ENCODE measurements around the gene NXN.
A peak's percentile ranks its signal among the peaks of the same experiment; 100 is the strongest.

NXN gene

DNA sequence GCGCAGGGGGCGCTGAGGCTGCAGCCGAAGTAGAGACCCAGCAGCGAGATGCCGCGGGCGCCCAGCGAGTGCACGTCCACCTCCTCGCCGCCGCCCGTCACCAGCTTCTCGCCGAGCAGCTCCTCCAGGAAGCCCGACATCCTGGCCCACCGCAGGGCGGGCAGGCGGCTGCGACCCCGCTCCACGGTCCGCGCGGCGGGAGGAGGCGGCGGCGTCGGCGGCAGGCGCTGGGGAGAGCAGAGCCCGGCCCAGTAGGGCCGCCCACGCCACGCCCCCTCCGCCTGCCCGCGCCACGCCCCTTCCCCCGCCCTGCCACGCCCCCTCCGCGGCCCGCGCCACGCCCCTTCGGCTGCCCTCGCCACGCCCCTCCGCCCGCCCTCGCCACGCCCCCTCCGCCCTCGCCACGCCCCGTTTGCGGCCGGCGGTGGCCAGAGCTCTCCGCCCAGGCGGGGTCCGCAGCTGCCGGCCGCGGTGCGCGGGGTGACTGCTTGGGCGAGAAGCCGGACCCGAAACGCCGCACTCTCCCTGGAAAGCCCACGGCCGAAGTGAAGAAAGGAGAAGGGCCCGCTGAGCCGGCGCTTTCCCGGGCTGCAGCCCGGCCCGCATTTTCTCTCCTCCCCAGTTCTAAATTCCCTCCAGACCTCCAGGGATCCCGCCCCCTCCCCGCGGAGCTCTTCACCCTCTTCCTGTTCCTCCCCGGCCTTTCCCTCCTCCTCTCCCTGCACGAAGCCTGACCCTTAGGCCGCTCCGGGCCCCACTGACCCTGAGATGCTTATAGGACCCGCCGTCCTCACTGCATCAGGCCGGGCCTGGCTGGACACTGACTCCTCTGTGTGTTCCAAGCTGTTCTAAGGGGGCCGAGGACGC, at the start of gene NXN:
TSS of gene NXN (minus strand) at position 238 of the 867 bp plus-strand sequence.
- peak; percentile 91 for DNase-seq

DNA sequence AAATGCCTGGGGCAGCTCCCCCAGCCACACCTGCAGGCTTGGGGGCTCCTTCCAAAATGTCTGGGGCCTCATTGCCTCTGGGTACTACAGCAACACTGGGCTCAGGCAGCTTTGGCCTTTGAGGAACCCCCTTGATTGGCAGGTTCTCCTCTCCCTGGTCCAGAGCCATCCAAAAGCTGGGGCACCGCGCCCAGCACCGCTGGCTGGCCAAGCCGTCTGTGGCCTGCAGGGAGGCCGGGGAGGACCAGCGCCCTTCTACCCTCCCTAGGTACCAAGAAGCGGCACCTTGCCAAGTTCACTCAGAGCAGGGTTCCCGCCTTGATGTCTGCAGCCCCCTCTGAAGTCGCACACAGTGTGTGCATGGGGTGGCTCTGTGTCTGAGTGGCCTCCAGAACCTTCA, 47.5 kb upstream of the NXN start:
- DNase-seq: no peak

DNA sequence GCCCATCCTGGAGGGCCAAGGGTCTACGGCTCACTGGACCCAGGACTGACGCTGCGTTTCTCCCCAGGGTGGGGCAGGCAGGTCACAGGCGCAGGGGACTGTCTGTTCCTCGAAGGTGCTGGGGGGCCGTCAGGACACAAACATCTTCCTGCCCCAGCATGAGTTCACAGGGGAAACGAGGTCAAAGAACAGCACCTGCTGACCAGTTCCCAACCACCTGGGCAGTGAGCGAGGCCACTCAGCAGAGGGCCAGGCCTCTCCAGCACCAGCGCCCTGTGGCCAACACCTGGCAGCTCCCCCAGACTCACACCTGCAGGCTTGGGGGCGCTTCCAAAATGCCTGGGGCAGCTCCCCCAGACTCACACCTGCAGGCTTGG, 47.0 kb upstream of the NXN start:
- no peak for DNase-seq

DNA sequence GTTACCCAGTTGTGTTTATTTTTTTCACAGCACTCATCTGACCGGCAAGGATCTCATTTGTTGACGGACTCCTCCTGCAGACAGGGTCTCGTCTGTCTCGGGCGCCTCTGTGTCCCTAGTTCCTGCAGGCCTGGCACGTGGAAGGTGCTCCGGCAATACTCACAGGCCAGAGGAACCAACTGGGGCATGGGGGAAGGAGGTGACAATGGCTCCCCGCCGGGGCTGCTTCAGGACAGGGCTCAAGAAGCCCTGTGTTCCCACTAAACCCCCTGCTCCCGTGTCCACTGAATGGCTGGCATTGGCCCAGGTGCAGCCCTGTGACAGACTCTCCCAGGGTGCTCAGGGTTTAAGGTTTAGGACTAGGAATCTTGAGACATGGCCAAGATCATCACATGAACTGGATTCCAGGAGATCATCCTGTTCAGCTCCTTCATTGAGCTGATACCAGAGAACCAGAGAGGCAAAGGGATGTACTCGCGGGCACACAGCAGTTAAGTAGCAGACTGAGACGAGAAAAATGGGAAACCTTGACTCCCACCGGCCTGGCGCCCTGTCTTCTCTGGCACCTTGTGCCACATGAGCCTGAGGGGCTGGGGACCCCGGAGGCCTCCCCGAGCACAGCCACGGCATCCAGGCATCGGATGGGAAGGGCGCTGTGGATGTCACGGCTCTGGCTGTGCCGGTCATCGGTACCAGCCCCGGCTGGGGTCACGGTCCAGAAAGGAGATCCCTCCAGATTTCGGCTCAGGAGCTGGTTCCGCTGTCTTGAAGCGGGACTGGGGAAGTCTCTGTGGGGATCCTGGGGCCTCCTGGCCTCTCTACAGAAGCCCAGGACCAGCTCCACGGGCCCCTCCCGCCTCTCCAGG, 46.4 kb upstream of the NXN start:
- no peak for DNase-seq

DNA sequence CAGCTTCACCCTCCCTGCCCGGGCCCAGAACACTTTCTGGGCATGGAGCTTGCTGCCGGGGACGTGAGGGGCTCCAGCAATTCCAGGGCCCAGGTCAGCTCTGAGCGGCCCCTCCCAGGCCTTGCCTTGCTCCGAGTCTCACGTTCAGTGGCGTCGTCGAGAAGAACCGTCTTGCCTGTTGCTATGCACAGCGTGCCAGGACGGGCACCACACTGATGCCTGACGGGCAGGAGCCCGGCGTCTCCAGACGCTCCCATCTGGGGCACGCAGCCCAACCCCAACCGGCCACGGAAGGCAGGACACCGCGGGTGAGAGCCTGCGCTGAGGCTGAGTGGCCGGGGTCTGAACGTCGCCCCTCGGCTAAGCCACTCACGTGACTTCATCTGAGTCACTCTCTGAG, 44.5 kb upstream of the NXN start:
- DNase-seq: no peak

DNA sequence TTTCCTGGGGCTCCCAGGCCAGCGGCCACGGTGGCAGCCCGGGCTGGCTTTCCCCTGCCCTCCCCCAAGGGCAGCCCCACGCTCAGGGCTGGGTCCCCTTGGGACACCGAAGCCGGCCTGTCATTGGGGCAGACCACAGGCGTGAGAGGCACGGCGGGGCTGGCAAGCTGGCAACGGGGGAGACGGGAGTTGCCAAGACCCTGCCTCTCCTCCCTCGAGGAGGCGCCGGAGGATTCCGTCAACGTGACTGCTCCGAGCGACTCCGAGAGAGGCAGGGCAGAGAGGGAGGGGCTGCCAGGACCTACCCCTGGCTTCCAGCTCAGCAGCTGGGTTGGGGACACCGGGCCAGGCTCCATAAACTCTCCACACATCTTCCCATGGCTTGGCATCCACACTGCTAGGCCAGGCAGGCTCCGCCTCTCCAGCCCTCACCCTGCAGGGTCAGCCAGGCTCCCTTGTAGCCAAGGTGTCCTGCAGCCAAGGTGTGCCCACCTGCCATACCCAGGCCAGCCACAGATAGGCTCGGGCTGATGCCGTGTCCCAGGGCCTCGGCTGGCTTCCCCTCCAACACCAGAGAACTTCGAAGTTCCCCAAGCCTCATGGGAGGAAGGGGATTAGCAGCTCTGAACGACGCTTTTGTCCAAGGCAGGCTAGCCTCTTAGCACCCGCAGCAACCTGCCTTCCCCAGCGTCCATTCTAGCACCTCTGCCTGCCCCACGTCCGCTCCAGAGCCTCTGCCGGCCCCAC, 42.9 kb upstream of the NXN start:
- no peak for DNase-seq

DNA sequence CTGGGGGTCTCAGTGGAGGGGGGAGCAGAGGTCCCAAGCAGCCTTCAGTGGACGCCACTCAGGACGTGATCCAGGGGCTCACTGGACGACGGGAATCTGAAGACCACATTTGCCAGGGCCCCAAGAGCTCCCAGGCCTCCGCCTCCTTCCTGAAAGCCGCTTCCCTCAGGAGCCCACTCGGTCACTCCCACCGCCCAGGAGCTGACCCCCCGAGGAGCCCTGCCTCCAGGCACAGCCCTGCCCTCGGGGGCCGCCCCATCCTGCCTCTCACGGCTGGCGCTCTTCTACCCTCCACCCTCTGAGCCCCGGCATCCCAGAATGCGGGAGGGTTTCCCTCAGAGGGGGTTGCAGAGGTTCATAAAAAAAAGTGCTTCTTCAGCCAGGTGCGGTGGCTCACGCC, 41.6 kb upstream of the NXN start:
- no peak for DNase-seq

DNA sequence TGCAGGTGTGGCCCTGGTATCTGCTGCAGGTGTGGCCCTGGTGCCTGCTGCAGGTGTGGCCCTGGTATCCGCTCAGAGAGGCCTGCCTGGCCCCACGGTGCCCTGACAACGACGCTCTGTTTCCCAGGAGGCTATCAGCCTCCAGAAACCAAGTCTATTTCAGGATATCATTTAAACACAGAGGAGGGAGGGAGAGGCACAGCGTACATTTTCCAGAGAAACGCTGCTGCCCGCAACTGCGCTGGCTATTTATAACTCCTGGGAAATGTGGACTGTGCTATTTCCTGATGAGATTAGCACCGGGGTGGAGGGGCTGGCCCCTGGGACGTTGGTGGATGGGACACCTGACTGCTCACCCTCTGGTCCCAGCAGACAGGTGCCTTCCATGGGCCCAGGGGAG, 39.9 kb upstream of the NXN start:
- no peak for DNase-seq

DNA sequence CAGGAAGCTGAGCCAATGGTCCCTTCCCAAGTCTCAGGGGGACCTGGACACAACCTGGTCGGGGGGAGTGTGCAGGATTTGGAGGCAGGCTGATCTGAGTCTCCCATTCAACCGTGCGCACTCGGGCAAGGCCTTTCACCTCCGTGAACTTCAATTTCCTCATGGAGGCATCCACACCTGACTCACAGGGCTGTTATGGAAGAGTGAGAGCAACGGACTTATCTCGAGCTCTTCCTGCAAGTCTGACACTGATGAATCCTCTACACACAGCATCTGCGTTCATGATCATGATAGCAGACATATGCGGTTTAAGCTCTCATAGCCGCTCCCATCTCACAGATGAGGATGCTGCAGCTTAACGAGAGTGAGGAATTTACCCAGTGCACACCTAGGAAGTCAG, 39.0 kb upstream of the NXN start:
- no peak for DNase-seq

DNA sequence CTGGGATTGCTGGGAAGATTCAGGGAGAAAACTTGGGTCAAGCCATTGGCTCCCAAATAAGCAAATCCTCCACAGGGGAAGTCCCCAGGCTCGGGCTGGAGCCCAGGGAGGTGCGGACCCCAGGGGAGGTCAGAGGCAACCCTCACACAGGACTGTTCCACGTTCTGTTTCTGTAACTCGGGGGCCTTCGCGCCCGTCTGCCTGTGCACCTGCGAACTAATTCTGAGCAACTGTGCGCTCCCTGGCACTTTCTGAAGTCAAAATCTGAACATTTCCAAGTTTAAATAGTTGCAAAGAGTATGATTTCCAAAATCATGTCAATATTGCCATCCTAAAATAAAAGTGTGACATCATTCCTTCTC, 34.1 kb upstream of the NXN start:
- no peak for DNase-seq

DNA sequence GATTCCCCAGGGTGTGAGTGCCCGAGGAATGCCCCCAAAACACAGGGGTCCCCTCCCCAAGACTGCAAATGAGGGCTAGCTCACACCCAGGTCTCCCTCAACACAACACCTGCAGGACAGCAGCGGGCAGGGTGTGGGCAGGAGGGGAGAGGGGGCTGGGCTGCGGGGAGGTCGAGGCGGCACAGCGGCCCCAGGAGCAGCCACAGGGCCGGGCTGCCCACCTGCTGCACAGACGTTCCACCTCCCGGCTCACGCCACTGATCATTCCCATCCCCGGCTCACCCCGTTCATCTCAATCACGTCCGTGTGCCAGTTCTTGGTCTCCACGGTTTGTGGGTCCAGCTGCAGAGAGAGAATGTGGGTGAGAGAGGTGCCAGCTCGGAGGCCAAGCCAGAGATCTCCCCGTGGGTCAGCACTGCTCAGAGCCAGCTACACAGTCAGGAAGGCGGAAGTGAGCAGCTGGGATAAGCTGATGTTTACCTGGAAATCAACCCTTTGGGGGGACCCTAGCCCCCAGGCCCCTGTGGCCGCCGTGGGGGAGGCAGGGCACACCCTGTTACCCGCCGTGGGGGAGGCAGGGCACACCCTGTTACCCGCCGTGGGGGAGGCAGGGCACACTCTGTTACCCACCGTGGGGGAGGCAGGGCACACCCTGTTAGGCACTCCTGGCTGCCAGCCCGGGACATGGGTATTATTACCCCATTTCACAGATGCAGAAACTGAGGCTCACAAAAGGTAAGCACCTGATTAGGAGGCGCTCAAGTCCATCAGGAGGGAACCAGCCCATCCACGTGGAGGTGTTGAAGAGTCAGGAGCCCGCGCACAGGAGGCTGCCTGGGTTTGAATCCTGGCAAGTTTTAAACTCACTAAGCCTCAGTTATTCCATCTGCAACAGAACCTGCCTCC, 33.5 kb upstream of the NXN start:
- no peak for DNase-seq

DNA sequence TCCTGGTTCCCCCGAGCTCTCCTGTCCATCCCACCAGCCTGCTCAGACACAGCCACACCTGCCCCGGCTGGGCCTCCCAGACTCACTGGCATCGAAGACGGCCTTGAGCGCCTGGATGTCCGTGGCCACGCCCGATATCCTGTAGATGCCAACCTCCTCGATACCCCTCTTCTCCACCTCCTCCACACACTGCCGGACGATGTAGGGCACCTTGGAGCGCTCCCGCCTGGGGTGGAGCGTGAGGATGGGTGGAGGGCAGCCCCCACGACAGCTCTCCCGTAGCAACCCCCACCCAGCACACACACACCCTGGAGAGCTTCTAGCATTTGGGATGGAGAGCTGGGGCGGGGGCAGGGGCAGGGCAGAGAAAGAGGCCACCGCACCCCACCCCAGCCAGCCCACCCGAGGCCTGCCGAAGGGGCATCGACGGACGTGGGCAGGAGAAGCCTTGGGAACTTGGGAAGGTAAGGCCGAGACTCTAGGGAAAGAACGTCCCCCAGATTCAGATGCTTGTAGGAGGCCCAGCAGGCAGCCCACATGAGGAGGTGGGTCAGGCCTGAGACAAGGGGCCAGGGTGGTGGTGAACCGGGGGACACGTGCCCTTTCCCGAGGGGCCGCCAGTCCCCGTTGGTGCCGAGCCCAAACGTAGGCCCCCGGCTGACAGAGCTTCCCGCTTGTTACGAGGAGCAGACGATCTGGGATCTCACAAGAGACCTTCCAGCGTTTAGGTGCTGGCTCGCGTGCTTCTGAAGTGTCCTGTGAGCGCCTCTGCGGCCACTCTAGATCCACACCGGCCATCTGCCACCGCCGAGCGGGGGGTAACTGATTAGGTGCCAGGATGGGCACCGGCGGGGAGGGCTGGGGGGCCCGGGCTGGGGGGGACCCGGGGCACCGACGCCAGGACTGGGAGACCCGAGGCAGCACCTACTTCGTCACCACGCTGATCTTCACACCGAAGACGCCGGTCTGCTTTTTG, 32.5 kb upstream of the NXN start:
- no peak for DNase-seq

DNA sequence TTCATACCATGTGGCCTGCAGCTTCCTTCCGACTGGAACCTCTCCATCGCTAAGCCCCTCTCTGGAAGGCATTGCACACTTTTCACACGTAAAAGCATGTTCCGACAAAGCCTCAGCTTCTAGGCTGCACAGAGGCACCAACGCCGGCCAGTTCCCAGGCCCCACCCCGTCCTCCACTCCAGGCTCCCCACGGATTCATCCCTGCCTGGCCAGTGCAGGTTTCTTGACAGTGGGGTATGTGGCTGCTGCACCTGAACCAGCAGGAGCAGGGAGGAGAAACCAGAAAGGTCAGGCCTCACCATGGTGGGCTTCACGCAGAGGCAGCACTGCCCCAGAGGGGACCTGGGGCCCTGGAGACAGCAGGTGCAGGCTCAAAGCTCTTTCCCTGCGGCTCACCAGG, 31.6 kb upstream of the NXN start:
- no peak for DNase-seq

DNA sequence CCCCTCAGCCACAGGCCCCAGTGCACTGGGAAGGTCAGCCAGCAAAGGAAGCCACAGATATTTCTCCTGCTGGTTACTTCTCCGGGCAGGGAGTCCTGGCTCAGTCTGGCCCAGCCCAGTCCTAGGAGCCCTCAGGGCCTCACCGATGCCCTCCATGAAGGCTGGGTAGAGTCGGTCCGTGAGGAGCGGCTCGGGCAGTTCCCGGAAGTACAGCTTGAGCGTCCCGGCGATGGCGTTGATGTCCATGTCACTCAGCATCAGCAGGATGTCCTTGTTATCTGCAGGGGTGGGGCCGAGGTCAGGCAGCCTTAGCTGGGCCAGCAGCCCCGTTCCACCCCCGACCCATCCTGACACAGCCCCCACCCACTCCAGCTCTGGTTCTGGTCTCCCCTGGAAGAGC, 31.0 kb upstream of the NXN start:
- DNase-seq: no peak

DNA sequence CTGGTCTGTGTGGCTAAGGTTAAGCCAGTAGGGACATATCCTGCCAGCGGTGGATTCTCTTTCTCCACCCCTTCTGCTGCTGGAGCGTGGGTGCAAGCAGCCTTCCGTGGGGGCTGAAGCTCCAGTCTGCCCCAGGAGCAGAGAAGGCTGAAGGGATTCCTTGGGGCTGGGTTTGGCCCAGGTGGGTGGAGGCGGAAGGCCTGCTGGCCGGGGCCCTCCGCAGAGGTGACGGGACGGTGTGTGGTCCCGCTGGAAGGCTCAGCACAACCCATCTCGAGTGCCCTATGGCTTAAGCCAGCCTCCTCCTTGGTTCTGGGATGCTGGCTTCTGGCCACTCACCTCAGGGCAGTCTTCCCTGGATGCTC, 30.5 kb upstream of the NXN start:
- no peak for DNase-seq

DNA sequence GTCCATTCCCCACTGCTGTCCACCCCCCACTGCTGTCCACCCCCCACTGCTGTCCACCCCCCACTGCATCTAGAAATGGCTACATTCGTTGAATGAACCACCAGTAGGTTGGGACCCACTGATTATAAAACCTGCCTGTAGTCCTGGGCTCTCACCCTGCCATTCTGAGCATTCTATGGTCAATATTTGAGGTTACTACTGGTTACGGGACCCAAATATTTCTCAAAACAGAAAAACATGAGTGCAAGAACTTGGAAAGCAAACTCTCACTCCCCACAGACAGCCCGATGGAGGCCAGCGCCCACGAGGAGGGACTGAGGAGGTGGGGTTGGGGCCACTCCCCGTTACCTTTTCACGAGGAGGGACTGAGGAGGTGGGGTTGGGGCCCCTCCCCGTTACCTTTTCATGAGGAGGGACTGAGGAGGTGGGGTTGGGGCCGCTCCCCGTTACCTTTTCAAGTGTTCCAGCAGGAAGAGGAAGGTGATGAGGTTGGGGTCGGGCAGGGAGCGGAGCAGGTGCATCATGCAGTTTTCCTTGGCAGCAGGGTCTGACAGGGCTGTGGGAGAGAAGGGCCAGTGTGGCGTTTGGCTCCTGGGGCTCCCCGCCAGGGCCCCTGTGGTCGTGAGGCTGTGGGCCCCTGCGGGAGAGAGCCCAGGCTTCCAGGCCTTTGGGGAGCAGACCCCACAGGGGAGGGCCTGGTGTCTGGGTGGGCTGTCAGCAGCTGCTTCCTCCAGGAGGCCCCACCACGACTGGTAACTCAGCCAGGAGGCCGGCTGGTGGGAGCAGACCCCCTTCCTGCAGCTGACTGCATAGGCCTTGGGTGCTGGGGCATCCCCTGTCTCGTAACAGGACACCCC, 29.9 kb upstream of the NXN start:
- no peak for DNase-seq

DNA sequence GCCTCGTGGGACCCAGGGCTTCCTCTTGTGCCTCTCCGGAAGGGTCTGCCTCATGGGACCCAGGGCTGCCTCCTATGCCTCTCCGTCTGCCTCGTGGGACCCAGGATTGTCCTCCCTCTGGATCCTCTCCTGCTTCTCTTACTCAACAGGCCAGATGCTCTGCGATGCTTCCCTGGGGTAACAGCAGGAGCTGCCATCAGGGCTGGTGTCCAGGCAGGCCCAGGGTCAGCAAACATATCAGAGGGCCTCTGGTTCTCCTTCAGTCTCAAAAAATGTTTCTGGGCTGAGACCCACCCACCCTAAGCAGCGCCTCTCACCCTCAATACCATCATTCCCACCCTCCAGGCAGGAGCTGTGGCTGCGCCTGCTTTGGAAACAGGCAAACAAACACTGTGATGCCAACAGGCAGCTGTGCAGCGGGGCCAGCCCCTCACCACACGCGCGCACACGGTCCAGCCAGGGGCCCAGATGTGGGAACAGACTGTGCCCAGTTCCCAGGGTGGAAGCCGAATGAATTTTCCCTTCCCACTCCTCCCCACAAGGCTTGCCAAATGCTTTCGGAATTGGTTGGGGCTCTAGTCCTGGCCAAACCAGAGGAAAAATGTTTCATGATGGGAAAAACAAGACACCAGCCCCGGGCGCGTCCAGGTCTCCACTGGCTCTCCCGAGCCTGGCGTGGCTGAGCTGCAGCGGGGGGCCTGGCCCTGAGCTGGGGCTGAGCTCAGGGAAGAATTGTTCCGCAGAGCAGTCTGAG, 28.6 kb upstream of the NXN start:
- no peak for DNase-seq

DNA sequence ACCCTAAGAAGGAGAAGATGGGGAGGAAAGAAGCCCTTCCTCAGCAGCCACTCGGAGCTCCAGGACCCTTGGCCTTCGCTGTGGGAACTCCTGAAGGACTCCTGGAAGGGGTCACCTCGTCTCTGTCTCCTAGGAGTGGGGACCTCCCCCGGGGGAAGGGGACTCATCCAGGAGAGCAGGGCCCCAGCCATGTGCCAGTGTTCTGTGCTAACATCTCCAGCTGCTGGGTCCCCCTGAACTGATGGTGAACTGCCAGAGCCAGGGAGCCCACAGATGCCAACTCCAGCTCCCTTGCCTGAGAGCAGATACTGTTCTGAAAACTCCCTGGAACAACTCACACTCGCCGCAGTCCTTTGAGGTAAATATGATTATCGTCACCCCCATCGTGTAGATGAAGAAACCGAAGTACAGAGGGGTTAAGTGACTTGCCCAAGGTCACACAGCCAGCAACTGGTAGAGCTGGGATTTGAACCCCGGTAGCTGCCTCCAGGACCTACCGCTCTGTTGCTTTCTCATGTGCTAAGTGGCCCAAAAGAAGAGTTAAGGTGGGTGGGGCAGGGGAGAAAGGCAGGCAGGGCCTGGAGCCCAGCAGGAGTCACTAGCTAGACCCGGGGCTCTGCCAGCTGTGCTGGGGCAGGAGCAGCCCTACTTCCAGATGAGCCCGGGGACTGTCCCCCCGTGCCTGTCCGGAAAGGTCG, 27.9 kb upstream of the NXN start:
- DNase-seq: no peak

DNA sequence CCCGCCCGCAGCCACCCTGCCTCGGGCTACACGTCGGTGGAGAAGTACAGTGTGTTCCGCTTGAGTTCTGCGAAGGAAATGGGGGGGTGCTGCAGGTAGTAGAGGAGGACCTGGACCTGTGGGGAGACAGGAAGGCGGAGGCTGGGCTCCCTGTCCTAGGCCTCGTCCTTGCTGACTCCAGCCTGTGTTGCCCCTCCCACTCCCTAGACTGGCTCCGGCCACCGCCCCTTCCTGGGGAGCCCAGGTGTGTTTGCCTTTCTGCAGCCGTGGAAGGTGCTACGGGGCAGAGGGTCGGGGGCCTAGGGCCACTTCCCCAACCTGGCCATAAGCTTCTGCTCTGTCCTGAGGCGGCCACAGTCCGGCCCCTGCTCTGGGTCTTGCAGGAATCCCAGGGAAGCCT, 26.5 kb upstream of the NXN start:
- DNase-seq: no peak
